Parathyroid adenoma (tissue), 2 donors: Measurements from ENCODE around the gene KRTAP5-3.
"Not testable (repeated sequence)": the region's sequence is repeated elsewhere in the genome, so short reads cannot be mapped to it uniquely, and the experiment has no call there.

Source experiments
- H2AFZ ChIP-seq: fragments of 300-600 bp; sonication (generic); one replicate; pipeline ENCODE4 v1.7.0; 2017; ENCODE audit warnings: antibody characterized with exemption, mild to moderate bottlenecking
- H3K27ac ChIP-seq: fragments of 300-600 bp; sonication (generic); one replicate; pipeline ENCODE4 v1.7.0; 2017
- H3K27me3 ChIP-seq: fragments of 300-600 bp; sonication (generic); one replicate; pipeline ENCODE4 v1.7.0; 2017; ENCODE audit warnings: low read length; ENCODE audit not compliant: control insufficient read depth, insufficient read depth
- H3K36me3 ChIP-seq: fragments of 300-600 bp; sonication (generic); one replicate; pipeline ENCODE4 v1.7.0; 2017; ENCODE audit warnings: low read length; ENCODE audit not compliant: control insufficient read depth, insufficient read depth
- H3K4me1 ChIP-seq: fragments of 300-600 bp; sonication (generic); one replicate; pipeline ENCODE4 v1.7.0; 2017; ENCODE audit warnings: control low read depth
- H3K4me2 ChIP-seq: fragments of 300-600 bp; sonication (generic); one replicate; pipeline ENCODE4 v1.7.0; 2017; ENCODE audit warnings: low read length
- H3K4me3 ChIP-seq: fragments of 300-600 bp; sonication (generic); one replicate; pipeline ENCODE4 v1.7.0; 2017; ENCODE audit warnings: low read depth, low read length
- H3K79me2 ChIP-seq: fragments of 300-600 bp; sonication (generic); one replicate; pipeline ENCODE4 v1.7.0; 2017; ENCODE audit warnings: control low read depth
- H3K9ac ChIP-seq: fragments of 300-600 bp; sonication (generic); one replicate; pipeline ENCODE4 v1.7.0; 2017; ENCODE audit warnings: mild to moderate bottlenecking
- H3K9me3 ChIP-seq: fragments of 300-600 bp; sonication (generic); one replicate; pipeline ENCODE4 v1.7.0; 2017; ENCODE audit warnings: low read length; ENCODE audit not compliant: control insufficient read depth
- CTCF ChIP-seq: fragments of 300-600 bp; sonication (generic); IDR thresholded peaks from one replicate; pipeline ENCODE4 v1.7.0; 2017; ENCODE audit warnings: antibody characterized with exemption, mild to moderate bottlenecking
- donor health status: primary hyperparathyroidism.

KRTAP5-3 gene

DNA sequence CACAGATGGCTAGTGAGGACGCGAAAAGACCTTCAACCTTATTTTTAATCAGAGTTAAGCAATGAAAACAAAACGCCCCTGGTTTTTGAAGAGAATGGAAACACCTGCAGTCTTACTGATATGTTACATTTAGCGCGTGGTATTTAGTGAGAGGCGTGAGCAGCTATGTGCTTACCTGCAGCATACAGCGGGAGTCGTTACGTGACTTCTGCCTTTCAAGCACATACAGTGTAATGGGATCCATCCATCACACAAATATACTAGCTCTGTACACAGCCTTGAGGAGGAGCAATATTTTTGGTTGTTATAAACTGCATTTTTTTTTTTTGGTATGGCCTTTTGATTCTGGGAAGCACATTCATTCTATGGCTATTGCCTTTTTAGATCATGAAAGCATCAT, 15.6 kb downstream of the KRTAP5-3 start:
- H3K36me3 ChIP-seq = no peaks in the 10 kb centered on the region
- TF ChIP-seq CTCF = no peak
- H2AFZ ChIP-seq = no peak overlapping the region
- no peaks in the 10 kb centered on the region for H3K79me2 ChIP-seq
- no peak overlapping the region for H3K4me3 ChIP-seq
- H3K27ac ChIP-seq = no peak overlapping the region
- no peak overlapping the region for H3K4me2 ChIP-seq
- H3K27me3 ChIP-seq = no peaks in the 10 kb centered on the region
- H3K9ac ChIP-seq = no peak overlapping the region
- no peaks in the 10 kb centered on the region for H3K9me3 ChIP-seq
- no peaks in the 10 kb centered on the region for H3K4me1 ChIP-seq

DNA sequence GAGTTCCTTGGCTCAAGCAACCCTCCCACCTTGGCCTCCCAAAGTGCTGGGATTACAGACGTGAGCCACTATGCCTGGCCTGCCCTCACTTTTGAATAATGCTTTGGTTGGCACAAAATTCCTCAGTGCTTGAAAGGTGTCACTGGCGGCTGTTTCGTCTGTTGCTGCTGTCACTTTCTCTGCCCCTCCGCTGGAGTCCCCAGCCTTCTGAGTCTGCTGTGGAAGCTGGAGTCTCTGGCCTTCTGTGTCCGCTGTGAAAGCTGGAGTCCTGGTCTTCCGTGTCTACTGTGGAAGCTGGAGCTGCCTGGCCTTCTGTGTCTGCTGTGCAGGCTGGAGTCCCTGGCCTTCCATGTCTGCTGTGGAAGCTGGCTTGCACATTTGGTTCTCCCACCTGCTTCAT, 18.3 kb downstream of the KRTAP5-3 start:
- no peak overlapping the region for H3K9ac ChIP-seq
- H3K4me2 ChIP-seq = no peak overlapping the region
- no peak overlapping the region for H3K4me3 ChIP-seq
- no peaks in the 10 kb centered on the region for H3K9me3 ChIP-seq
- H3K36me3 ChIP-seq = no peaks in the 10 kb centered on the region
- no peak for TF ChIP-seq CTCF
- no peaks in the 10 kb centered on the region for H3K4me1 ChIP-seq
- H3K27me3 ChIP-seq = no peaks in the 10 kb centered on the region
- H3K79me2 ChIP-seq = no peaks in the 10 kb centered on the region
- no peak overlapping the region for H2AFZ ChIP-seq
- no peak overlapping the region for H3K27ac ChIP-seq

DNA sequence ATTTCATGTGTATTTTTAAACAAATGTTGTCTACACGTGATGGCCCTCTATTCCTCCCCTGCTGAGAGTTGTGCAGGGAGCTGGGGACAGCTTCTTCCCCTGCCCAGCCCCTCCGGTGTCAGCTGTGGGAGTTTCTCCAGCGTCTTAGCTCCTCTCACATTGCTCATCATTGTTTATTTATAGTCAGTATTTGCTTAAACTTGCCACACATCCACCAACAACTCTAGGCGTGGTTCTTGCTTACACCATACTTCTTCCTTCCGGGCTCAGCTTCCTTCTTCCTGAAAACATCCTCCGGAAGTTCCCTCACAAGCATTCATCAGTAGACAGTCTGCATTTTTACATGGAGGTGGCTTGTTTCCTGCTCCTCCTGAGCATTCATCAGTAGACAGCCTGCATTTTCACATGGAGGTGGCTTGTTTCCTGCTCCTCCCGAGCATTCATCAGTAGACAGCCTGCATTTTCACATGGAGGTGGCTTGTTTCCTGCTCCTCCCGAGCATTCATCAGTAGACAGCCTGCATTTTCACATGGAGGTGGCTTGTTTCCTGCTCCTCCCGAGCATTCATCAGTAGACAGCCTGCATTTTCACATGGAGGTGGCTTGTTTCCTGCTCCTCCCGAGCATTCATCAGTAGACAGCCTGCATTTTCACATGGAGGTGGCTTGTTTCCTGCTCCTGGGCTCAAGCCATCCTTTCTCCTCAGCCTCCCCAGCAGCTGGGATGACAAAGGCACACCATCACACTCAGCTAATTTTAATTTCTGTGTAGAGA, 18.9 kb downstream of the KRTAP5-3 start:
- not testable (repeated sequence) for H3K36me3 ChIP-seq, H3K27ac ChIP-seq

DNA sequence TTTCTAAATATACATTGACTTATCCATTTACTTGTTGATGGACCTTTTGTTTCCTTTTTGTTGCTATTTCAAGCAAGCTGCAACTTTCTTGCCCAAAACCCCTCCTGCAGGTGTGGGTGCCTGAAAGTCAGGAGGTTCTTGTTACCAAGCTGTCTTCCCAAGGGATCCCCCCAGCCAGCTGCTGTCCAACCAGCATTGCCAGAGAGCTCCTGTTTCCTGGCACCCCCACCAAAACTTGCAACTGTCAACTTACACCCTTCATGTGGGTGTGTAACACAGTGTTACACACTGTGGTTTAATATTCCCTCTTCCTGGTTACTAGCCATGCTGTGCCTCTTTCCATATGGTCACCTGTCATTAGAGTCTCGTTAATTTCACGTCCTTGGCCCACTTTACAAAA, 21.6 kb downstream of the KRTAP5-3 start:
- no peak overlapping the region for H3K27ac ChIP-seq
- H3K79me2 ChIP-seq = no peaks in the 10 kb centered on the region
- H3K4me3 ChIP-seq = no peak overlapping the region
- H3K4me2 ChIP-seq = no peak overlapping the region
- H3K9me3 ChIP-seq = no peaks in the 10 kb centered on the region
- no peaks in the 10 kb centered on the region for H3K4me1 ChIP-seq
- no peak overlapping the region for H3K9ac ChIP-seq
- no peaks in the 10 kb centered on the region for H3K36me3 ChIP-seq
- H2AFZ ChIP-seq = no peak overlapping the region
- H3K27me3 ChIP-seq = no peaks in the 10 kb centered on the region
- no peak for TF ChIP-seq CTCF

More for the DNA sequence above, 18.9 kb downstream of the KRTAP5-3 start:
- not testable (repeated sequence) for H3K4me2 ChIP-seq, H3K9ac ChIP-seq, H3K79me2 ChIP-seq, H3K4me3 ChIP-seq, H3K9me3 ChIP-seq, H3K4me1 ChIP-seq, H3K27me3 ChIP-seq, H2AFZ ChIP-seq

DNA sequence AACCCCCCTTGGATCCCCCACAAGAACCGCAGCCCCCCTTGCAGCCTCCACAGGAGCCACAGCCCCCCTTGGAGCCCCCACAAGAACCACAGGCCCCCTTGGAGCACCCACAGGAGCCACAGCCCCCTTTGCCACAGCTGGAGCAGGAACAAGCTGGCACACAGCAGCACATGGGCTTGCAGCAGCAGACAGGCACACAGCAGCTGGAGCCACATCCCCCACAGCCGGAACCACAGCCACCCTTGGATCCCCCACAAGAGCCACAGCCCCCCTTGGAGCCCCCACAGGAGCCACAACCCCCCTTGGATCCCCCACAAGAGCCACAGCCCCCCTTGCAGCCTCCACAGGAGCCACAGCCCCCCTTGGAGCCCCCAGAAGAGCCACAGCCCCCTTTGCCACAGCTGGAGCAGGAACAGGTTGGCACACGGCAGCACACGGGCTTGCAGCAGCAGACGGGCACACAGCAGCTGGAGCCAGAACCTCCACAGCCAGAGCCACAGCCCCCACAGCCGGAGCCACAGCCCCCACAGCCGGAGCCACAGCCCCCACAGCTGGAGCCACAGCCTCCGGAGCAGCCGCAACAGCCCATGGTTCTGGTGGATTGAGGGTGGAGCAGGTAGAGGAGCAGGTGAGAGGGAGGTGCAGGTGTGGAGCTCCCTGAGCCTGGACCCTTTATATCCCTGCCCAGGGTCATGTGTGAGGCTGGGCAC, 23.4 kb downstream of the KRTAP5-3 start, which contains the start of gene KRTAP5-1:
TSS of gene KRTAP5-1 (minus strand) at position 623 of the 710 bp plus-strand sequence. CDS start at position 589, 34 bp downstream.
- H3K4me2 ChIP-seq, H3K27ac ChIP-seq, H3K4me1 ChIP-seq, H3K4me3 ChIP-seq, H3K79me2 ChIP-seq, H3K9me3 ChIP-seq, H3K36me3 ChIP-seq, H3K27me3 ChIP-seq, H2AFZ ChIP-seq, H3K9ac ChIP-seq: not testable (repeated sequence)

DNA sequence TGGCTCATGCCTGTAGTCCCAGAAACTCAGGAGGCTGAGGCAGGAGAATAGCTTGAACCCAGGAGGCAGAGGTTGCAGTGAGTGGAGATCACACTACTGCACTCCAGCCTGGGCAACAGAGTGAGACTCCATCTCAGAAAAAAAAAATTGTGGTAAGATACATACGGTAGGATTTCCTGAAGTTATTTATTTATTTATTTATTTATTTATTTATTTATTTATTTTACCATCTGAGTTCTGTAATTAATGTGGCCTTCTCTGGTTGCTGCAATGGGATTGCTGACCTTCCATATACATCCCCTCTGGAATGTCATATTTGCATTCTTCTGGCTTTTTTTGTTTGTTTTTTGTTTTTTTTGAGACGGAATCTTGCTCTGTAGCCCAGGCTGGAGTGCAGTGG, 25.4 kb downstream of the KRTAP5-3 start:
- H3K9ac ChIP-seq, H2AFZ ChIP-seq, H3K4me2 ChIP-seq, H3K4me1 ChIP-seq, H3K27ac ChIP-seq, H3K4me3 ChIP-seq, H3K36me3 ChIP-seq, H3K9me3 ChIP-seq, H3K27me3 ChIP-seq, H3K79me2 ChIP-seq: not testable (repeated sequence)
